HG03439 (cell line): Measurements from ENCODE around the gene HAUS6.
A peak's percentile ranks its signal among the peaks of the same experiment; 100 is the strongest.
"Not testable (repeated sequence)": the region's sequence is repeated elsewhere in the genome, so short reads cannot be mapped to it uniquely, and the experiment has no call there.

Experiments
- ATAC-seq: cut with Tn5 transposase; IDR thresholded peaks from one replicate; pipeline ENCODE4 v1.9.1; 2021; ENCODE audit warnings: mild to moderate bottlenecking, moderate library complexity; ENCODE audit not compliant: unreplicated experiment

HAUS6 gene

GRCh38 chr9:19102631-19103345, at the start of gene HAUS6:
TSS of gene HAUS6 (minus strand) at chr9:19102904. CDS start at chr9:19102651, 253 bp downstream.
- ATAC-seq: peak; percentile 97

GRCh38 chr9:19152160-19152498, 49.4 kb upstream of the HAUS6 start:
- not testable (repeated sequence) for ATAC-seq

GRCh38 chr9:19151425-19152159, 48.9 kb upstream of the HAUS6 start:
- ATAC-seq: no peak

GRCh38 chr9:19149230-19149629, 46.5 kb upstream of the HAUS6 start:
- no peak for ATAC-seq

- ATAC-seq: no peak
Measured at GRCh38 chr9:19148187-19148586, 45.5 kb upstream of the HAUS6 start.

- no peak for ATAC-seq
Measured at GRCh38 chr9:19146441-19147024, 43.8 kb upstream of the HAUS6 start.

GRCh38 chr9:19145881-19146280, 43.2 kb upstream of the HAUS6 start:
- no peak for ATAC-seq

- no peak for ATAC-seq
Measured at GRCh38 chr9:19140259-19140658, 37.6 kb upstream of the HAUS6 start.

- ATAC-seq: no peak
Measured at GRCh38 chr9:19138084-19138483, 35.4 kb upstream of the HAUS6 start.

- ATAC-seq: no peak
Measured at GRCh38 chr9:19137282-19137681, 34.6 kb upstream of the HAUS6 start.

GRCh38 chr9:19136129-19136528, 33.4 kb upstream of the HAUS6 start:
- ATAC-seq: no peak

GRCh38 chr9:19133549-19134345, 31.0 kb upstream of the HAUS6 start:
- no peak for ATAC-seq

- no peak for ATAC-seq
Measured at GRCh38 chr9:19130436-19130835, 27.7 kb upstream of the HAUS6 start.

- ATAC-seq: peak; percentile 20
Measured at GRCh38 chr9:19127871-19128500, 25.3 kb upstream of the HAUS6 start.

- no peak for ATAC-seq
Measured at GRCh38 chr9:19124430-19124793, 21.7 kb upstream of the HAUS6 start.

- ATAC-seq: no peak
Measured at GRCh38 chr9:19122490-19123042, 19.9 kb upstream of the HAUS6 start.

- no peak for ATAC-seq
Measured at GRCh38 chr9:19120877-19121276, 18.2 kb upstream of the HAUS6 start.

GRCh38 chr9:19119801-19120440, 17.2 kb upstream of the HAUS6 start:
- no peak for ATAC-seq

- ATAC-seq: no peak
Measured at GRCh38 chr9:19119246-19119645, 16.5 kb upstream of the HAUS6 start.

GRCh38 chr9:19117039-19117716, 14.5 kb upstream of the HAUS6 start:
- ATAC-seq: no peak
